IMR-90 (cell line): ENCODE results near the gene PCGF5. TPM values are rescaled to one million over a fixed set of nuclear protein-coding genes. Genes with fewer than 3 reads are reported as not detected.

Experiments
- ATAC-seq: fragments of 200-7000 bp; cut with Tn5 transposase; 2 replicates; pipeline ENCODE4 v1.9.1; 2020; ENCODE audit warnings: low read depth, mild to moderate bottlenecking, moderate library complexity
- BruUV-seq: library from RNA; stranded (reverse); fragments of 400-500 nt; replicated peaks from 2 replicates; lab custom pipeline; 2021; lab: Mats Ljungman, UMichigan
- CTCF ChIA-PET: fragments of 300-600 bp; formaldehyde crosslinking; extraction: SDS; loops from one replicate; lab custom pipeline; 2021; ENCODE audit warnings: antibody characterized with exemption; lab: Yijun Ruan, JAX
- POLR2A ChIA-PET: fragments of 300-600 bp; sonication (Branson Sonifier 250); formaldehyde crosslinking; loops from one replicate; lab custom pipeline; 2022; ENCODE audit warnings: antibody characterized with exemption; ENCODE audit not compliant: unreplicated experiment; lab: Charles Lee
- DNase-seq: peaks from one replicate; pipeline ENCODE4 v3.0.0; 2013
- H2AFZ ChIP-seq: replicated peaks from 2 replicates; pipeline ENCODE3; 2013; ENCODE audit warnings: low read length, mild to moderate bottlenecking; ENCODE audit not compliant: poor library complexity
- H2AK5ac ChIP-seq: 2 replicates; pipeline ENCODE4 v1.6.1; 2013; ENCODE audit warnings: low read depth, low read length, inconsistent platforms
- H2AK9ac ChIP-seq: replicated peaks from 2 replicates; pipeline ENCODE3; 2013; ENCODE audit warnings: mild to moderate bottlenecking, low read depth, low read length, moderate library complexity; ENCODE audit not compliant: poor library complexity
- H2BK120ac ChIP-seq: 2 replicates; pipeline ENCODE4 v1.6.1; 2013; ENCODE audit warnings: low read depth, low read length, inconsistent platforms
- H2BK15ac ChIP-seq: 3 replicates; pipeline ENCODE4 v1.6.1; 2013; ENCODE audit warnings: low read depth, low read length, inconsistent platforms
- H2BK20ac ChIP-seq: 2 replicates; pipeline ENCODE4 v1.6.1; 2013; ENCODE audit warnings: low read depth, mild to moderate bottlenecking, inconsistent platforms, low read length, moderate library complexity
- H2BK5ac ChIP-seq: 2 replicates; pipeline ENCODE4 v1.6.1; 2013; ENCODE audit warnings: mild to moderate bottlenecking, low read depth, low read length, inconsistent platforms; ENCODE audit not compliant: poor library complexity, severe bottlenecking
- H3K14ac ChIP-seq: replicated peaks from 2 replicates; pipeline ENCODE4 v1.6.1; 2013; ENCODE audit warnings: low read depth, low read length, inconsistent platforms
- H3K18ac ChIP-seq: 2 replicates; pipeline ENCODE4 v1.6.1; 2013; ENCODE audit warnings: low read depth, low read length, control low read depth
- H3K23ac ChIP-seq: 2 replicates; pipeline ENCODE4 v1.6.1; 2013; ENCODE audit warnings: low read depth, low read length, inconsistent platforms
- H3K27ac ChIP-seq: 2 replicates; pipeline ENCODE4 v1.5.1; 2013; ENCODE audit warnings: mild to moderate bottlenecking, control low read depth, low read length; ENCODE audit not compliant: insufficient read depth
- H3K27me3 ChIP-seq: 2 replicates; pipeline ENCODE4 v1.6.1; 2013; ENCODE audit warnings: low read length; ENCODE audit not compliant: control insufficient read depth, insufficient read depth
- H3K36me3 ChIP-seq: 2 replicates; pipeline ENCODE4 v1.6.1; 2013; ENCODE audit warnings: low read length, mixed read lengths; ENCODE audit not compliant: control insufficient read depth, insufficient read depth
- H3K4ac ChIP-seq: 2 replicates; pipeline ENCODE4 v1.6.1; 2013; ENCODE audit warnings: low read depth, low read length, inconsistent platforms
- H3K4me1 ChIP-seq: 2 replicates; pipeline ENCODE4 v1.6.1; 2013; ENCODE audit warnings: low read length, mixed read lengths; ENCODE audit not compliant: control insufficient read depth, insufficient read depth
- H3K4me2 ChIP-seq: 2 replicates; pipeline ENCODE4 v1.6.1; 2013; ENCODE audit warnings: low read depth, mild to moderate bottlenecking, control low read depth, low read length, moderate library complexity
- H3K4me3 ChIP-seq: 2 replicates; pipeline ENCODE4 v1.5.1; 2013; ENCODE audit warnings: low read depth, mild to moderate bottlenecking, control low read depth, low read length, moderate library complexity; ENCODE audit not compliant: insufficient read depth
- H3K56ac ChIP-seq: 2 replicates; pipeline ENCODE4 v1.6.1; 2013; ENCODE audit warnings: low read length, inconsistent platforms; ENCODE audit not compliant: insufficient read depth; ENCODE audit errors: extremely low read depth
- H3K79me1 ChIP-seq, 2 experiments: 2 replicates each; pipeline ENCODE4 v1.6.1; 2013; ENCODE audit warnings: low read length in 2 of 2, inconsistent platforms in 1 of 2, low read depth in 1 of 2
- H3K9ac ChIP-seq: 2 replicates; pipeline ENCODE4 v1.6.1; 2013; ENCODE audit warnings: low read depth, low read length, control low read depth
- H3K9me1 ChIP-seq: 2 replicates; pipeline ENCODE4 v1.6.1; 2013; ENCODE audit warnings: low read length, inconsistent platforms; ENCODE audit not compliant: insufficient read depth
- H3K9me3 ChIP-seq: 2 replicates; pipeline ENCODE4 v1.6.1; 2013; ENCODE audit warnings: low read length; ENCODE audit not compliant: control insufficient read depth, insufficient read depth
- H4K20me1 ChIP-seq: 2 replicates; pipeline ENCODE4 v1.6.1; 2013; ENCODE audit warnings: low read length, inconsistent platforms; ENCODE audit not compliant: insufficient read depth
- H4K5ac ChIP-seq: 2 replicates; pipeline ENCODE4 v1.6.1; 2013; ENCODE audit warnings: mild to moderate bottlenecking, low read depth, low read length, control low read depth
- H4K8ac ChIP-seq, 2 experiments: 2 replicates each; pipeline ENCODE4 v1.6.1; 2013; ENCODE audit warnings: low read depth in 2 of 2, low read length in 2 of 2, control low read depth in 1 of 2, inconsistent platforms in 1 of 2
- H4K91ac ChIP-seq: 2 replicates; pipeline ENCODE4 v1.6.1; 2013; ENCODE audit warnings: low read depth, low read length, inconsistent platforms; ENCODE audit not compliant: insufficient read depth
- MXI1 ChIP-seq: IDR thresholded peaks from 2 replicates; pipeline ENCODE4 v1.6.1; 2012; ENCODE audit warnings: low read depth, mild to moderate bottlenecking, low read length, moderate library complexity, borderline replicate concordance
- NFE2L2 ChIP-seq: fragments of 150-350 bp; IDR thresholded peaks from 2 replicates; pipeline ENCODE4 v1.6.1; 2016; ENCODE audit warnings: low read depth, mild to moderate bottlenecking, low read length
- POLR2A ChIP-seq: IDR thresholded peaks from 2 replicates; pipeline ENCODE4 v1.6.1; 2012; ENCODE audit warnings: mild to moderate bottlenecking, low read depth, low read length
- WGBS, 2 experiments: methylation state at CpG; one replicate each; pipeline versions ENCODE4 v1.1.5 to v1.1.7; 2013; ENCODE audit warnings: missing lambda C conversion rate in 2 of 2; ENCODE audit not compliant: insufficient read length in 1 of 2; ENCODE audit errors: extremely low coverage in 2 of 2; 5-methylcytosine and 5-hydroxymethylcytosine counted together
- dilution Hi-C: fragments of 300-500 bp; cut with HindIII; formaldehyde crosslinking; loops from one replicate; pipeline ENCODE4 v1.14.3; 2018; ENCODE audit warnings: low sequenced_read_pairs; ENCODE audit not compliant: unreplicated experiment
- in situ Hi-C: fragments of 300-500 bp; cut with MboI; formaldehyde crosslinking; loops from 3 replicates; pipeline ENCODE4 v1.14.3; 2019; ENCODE audit warnings: low sequenced_read_pairs, inconsistent platforms, mixed read lengths
- intact Hi-C: fragments of 100-400 bp; cut with micrococcal nuclease; formaldehyde crosslinking; loops from 2 replicates; pipeline ENCODE4 v1.10.0; 2022
- polyA plus RNA-seq, 3 experiments: library from polyadenylated mRNA; depleted of rRNA; stranded (reverse); fragments of >200 nt; gene quantifications; 2 replicates each; pipeline ENCODE4 v1.2.3, GENCODE V29; 2012; ENCODE audit warnings: low replicate concordance in 1 of 3
- total RNA-seq: library from RNA; depleted of rRNA; stranded (reverse); fragments of >200 nt; gene quantifications from 2 replicates; pipeline ENCODE4 v1.2.3, GENCODE V29; 2012

The PCGF5 gene
- total and polyA plus RNA-seq, 2 of the 4 experiments (the other 2 are of a cell fraction): 9.0 to 18.1 TPM

DNA sequence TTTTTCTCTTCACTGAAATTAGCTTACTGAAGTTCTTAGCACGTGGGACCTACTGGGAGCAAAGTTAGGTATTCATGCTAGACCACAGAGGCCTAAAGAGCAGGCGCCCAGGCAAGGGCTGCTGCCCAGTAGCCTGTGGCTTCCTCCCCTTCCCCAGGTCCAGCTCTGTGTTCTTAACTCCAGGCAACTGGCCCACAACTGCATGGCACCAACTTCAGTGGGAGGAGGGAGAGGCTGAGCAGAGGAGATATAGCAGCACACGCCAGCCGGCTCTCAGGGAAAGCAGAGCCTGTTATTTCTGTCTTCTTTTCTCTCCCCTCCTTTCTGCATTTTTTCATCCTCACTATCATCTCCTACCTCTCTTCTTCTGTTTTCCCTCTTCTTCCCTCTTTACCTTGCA is 67.4 kb downstream of the PCGF5 start:
- no peak overlapping the region for H4K8ac ChIP-seq
- CTCF ChIA-PET: no interaction called here

More for the DNA sequence above, 67.4 kb downstream of the PCGF5 start:
- Histone ChIP-seq H3K14ac (no peak overlapping the region), H3K4me3 (no peak overlapping the region), H3K4ac (no peak overlapping the region), H3K4me1 (peaks cover 5% of the 10 kb centered on the region), H3K9me1 (peaks cover 9% of the 10 kb centered on the region), H2AFZ (no peak overlapping the region), H3K18ac (no peak overlapping the region), H4K5ac (no peak overlapping the region), H2BK5ac (no peak overlapping the region), H3K27me3 (peaks cover 2% of the 10 kb centered on the region; the same call in 1 of the 2 replicates), H3K56ac (no peak overlapping the region), H3K36me3 (no peaks in the 10 kb centered on the region), H3K79me1 (no peaks in the 10 kb centered on the region), H4K20me1 (no peaks in the 10 kb centered on the region), H3K27ac (no peak overlapping the region), H2AK5ac (no peak overlapping the region), H3K23ac (no peak overlapping the region), H3K9me3 (no peaks in the 10 kb centered on the region), H2BK15ac (no peak overlapping the region), H2AK9ac (no peak overlapping the region), H3K9ac (no peak overlapping the region), H2BK120ac (no peak overlapping the region), H2BK20ac (no peak overlapping the region), H4K91ac (no peak overlapping the region), H3K4me2 (no peak overlapping the region)
- no peak for DNase-seq
- BruUV-seq: no TSS peak
- dilution Hi-C loops: no loop called here
- TF ChIP-seq NFE2L2: no peak
- no peak for TF ChIP-seq MXI1
- TF ChIP-seq POLR2A: no peak
- no peak for ATAC-seq
- WGBS, 2 experiments: no CpG with 5 or more reads among the region's 4 CpGs
- intact Hi-C loops: no loop called here
- POLR2A ChIA-PET: interaction anchor here (0.6 kb wide), 1 partner anchor 125 kb away, joined by 9 read pairs; no protein-coding TSS in a partner anchor
- in situ Hi-C loops: no loop called here
